SK-N-SH (cell line): Measurements from ENCODE around the gene HBZ. TPM values are rescaled to one million over a fixed set of nuclear protein-coding genes. Genes with fewer than 3 reads are reported as not detected.

Source experiments
- CTCF ChIA-PET: fragments of 300-600, 350-600 bp; formaldehyde crosslinking; extraction: SDS; loops from one replicate; lab custom pipeline; 2021; lab: Yijun Ruan, JAX
- POLR2A ChIA-PET: fragments of 350-600 bp; sonication (Branson Sonifier 250); formaldehyde crosslinking; extraction: SDS; loops from one replicate; lab custom pipeline; 2020; ENCODE audit warnings: antibody characterized with exemption, inconsistent platforms; lab: Yijun Ruan, JAX
- DNase-seq: peaks from one replicate; pipeline ENCODE4 v3.0.0; 2012
- H2AFZ ChIP-seq: fragments of 200-600 bp; sonication (generic); 2 replicates; pipeline ENCODE4 v1.8.1; 2016; ENCODE audit warnings: antibody characterized with exemption, mild to moderate bottlenecking, low read depth
- H3F3A ChIP-seq: fragments of 200-600 bp; sonication (generic); replicated peaks from 2 replicates; pipeline ENCODE3; 2016; ENCODE audit warnings: antibody characterized with exemption, mild to moderate bottlenecking; ENCODE audit not compliant: insufficient read depth
- H3K27ac ChIP-seq, 2 experiments: fragments of 200-500 bp in 1 of 2; fragments of 200-600 bp in 1 of 2; sonication (Bioruptor generic) in 1 of 2; sonication (generic), shearing (Covaris generic) in 1 of 2; 2 replicates each; pipeline versions ENCODE4 v1.5.1 to v1.6.1; 2014 to 2016; ENCODE audit warnings: low read depth in 2 of 2, inconsistent platforms in 1 of 2, low read length in 1 of 2, mild to moderate bottlenecking in 1 of 2, mixed read lengths in 1 of 2
- H3K27me3 ChIP-seq: fragments of 200-600 bp; sonication (generic), shearing (Covaris generic); 2 replicates; pipeline ENCODE4 v1.6.1; 2016; ENCODE audit warnings: mixed run types; ENCODE audit not compliant: insufficient read depth
- H3K36me3 ChIP-seq, 2 experiments: fragments of 200-500 bp in 1 of 2; fragments of 200-600 bp in 1 of 2; sonication (Bioruptor generic) in 1 of 2; sonication (generic) in 1 of 2; replicated peaks in 1 of 2; 2 replicates each; pipeline versions ENCODE3 to v1.5.1; 2014 to 2016; ENCODE audit warnings: low read length in 1 of 2, mild to moderate bottlenecking in 1 of 2; ENCODE audit not compliant: insufficient read depth in 2 of 2, control insufficient read depth in 1 of 2
- H3K4me1 ChIP-seq, 2 experiments: fragments of 200-500 bp in 1 of 2; fragments of 200-600 bp in 1 of 2; sonication (Bioruptor generic) in 1 of 2; sonication (generic), shearing (Covaris generic) in 1 of 2; 2 replicates each; pipeline versions ENCODE4 v1.5.1 to v1.6.1; 2014 to 2016; ENCODE audit warnings: low read depth in 1 of 2, low read length in 1 of 2, mixed run types in 1 of 2; ENCODE audit not compliant: insufficient read depth in 2 of 2, control insufficient read depth in 1 of 2
- H3K4me2 ChIP-seq: fragments of 200-600 bp; sonication (generic), shearing (Covaris generic); 2 replicates; pipeline ENCODE4 v1.6.1; 2017; ENCODE audit warnings: mixed run types
- H3K4me3 ChIP-seq, 2 experiments: fragments of 200-500 bp in 1 of 2; fragments of 200-600 bp in 1 of 2; sonication (Bioruptor generic) in 1 of 2; sonication (generic), shearing (Covaris generic) in 1 of 2; 2 replicates each; pipeline versions ENCODE4 v1.5.1 to v1.8.1; 2014 to 2016; ENCODE audit warnings: low read depth in 2 of 2, inconsistent platforms in 1 of 2, low read length in 1 of 2, mild to moderate bottlenecking in 1 of 2, mixed read lengths in 1 of 2, moderate library complexity in 1 of 2
- H3K79me2 ChIP-seq: fragments of 200-600 bp; sonication (generic); 2 replicates; pipeline ENCODE4 v1.8.1; 2017; ENCODE audit warnings: mild to moderate bottlenecking; ENCODE audit not compliant: insufficient read depth
- H3K9ac ChIP-seq: fragments of 200-600 bp; sonication (generic); 2 replicates; pipeline ENCODE4 v1.6.1; 2017; ENCODE audit warnings: mixed run types
- H3K9me2 ChIP-seq: fragments of 200-600 bp; sonication (generic); 2 replicates; pipeline ENCODE4 v1.6.1; 2017; ENCODE audit warnings: mixed run types
- H3K9me3 ChIP-seq: fragments of 200-600 bp; sonication (generic); 2 replicates; pipeline ENCODE4 v1.6.1; 2017; ENCODE audit warnings: mixed run types, mild to moderate bottlenecking, moderate library complexity
- H4K20me1 ChIP-seq: fragments of 200-600 bp; sonication (generic); 2 replicates; pipeline ENCODE4 v1.6.1; 2017; ENCODE audit warnings: mild to moderate bottlenecking, mixed run types; ENCODE audit not compliant: insufficient read depth
- ELF1 ChIP-seq: IDR thresholded peaks from 2 replicates; pipeline ENCODE4 v1.4.0; 2012
- EZH2phosphoT487 ChIP-seq: fragments of 200-600 bp; sonication (generic); IDR thresholded peaks from 2 replicates; pipeline ENCODE4 v1.6.1; 2017; ENCODE audit warnings: low read depth, mixed run types, mild to moderate bottlenecking, antibody characterized with exemption, moderate library complexity, borderline replicate concordance
- FOXJ3 ChIP-seq: sonication (generic); formaldehyde crosslinking; IDR thresholded peaks from 2 replicates; pipeline ENCODE4 v1.5.1; 2020; ENCODE audit warnings: mild to moderate bottlenecking, missing genetic modification reagents
- FOXM1 ChIP-seq: IDR thresholded peaks from 2 replicates; pipeline ENCODE4 v1.4.0; 2012; ENCODE audit warnings: low read depth, mild to moderate bottlenecking
- GATA2 ChIP-seq: sonication (generic); formaldehyde crosslinking; IDR thresholded peaks from 2 replicates; pipeline ENCODE4 v1.5.0; 2020; ENCODE audit warnings: mild to moderate bottlenecking, missing genetic modification reagents
- MEF2A ChIP-seq: IDR thresholded peaks from 2 replicates; pipeline ENCODE4 v1.4.0; 2012; ENCODE audit warnings: low read depth, borderline replicate concordance
- NFIC ChIP-seq: IDR thresholded peaks from 2 replicates; pipeline ENCODE4 v1.4.0; 2012; ENCODE audit warnings: borderline replicate concordance
- NRF1 ChIP-seq: IDR thresholded peaks from 2 replicates; pipeline ENCODE4 v1.6.1; 2012; ENCODE audit warnings: low read depth, mild to moderate bottlenecking, low read length
- RAD21 ChIP-seq: IDR thresholded peaks from 2 replicates; pipeline ENCODE4 v1.6.1; 2012; ENCODE audit warnings: mild to moderate bottlenecking, low read length
- RCOR1 ChIP-seq: fragments of 150-350 bp; IDR thresholded peaks from 2 replicates; pipeline ENCODE4 v1.6.1; 2017; ENCODE audit warnings: antibody characterized with exemption, low read length
- SIN3A ChIP-seq: IDR thresholded peaks from 2 replicates; pipeline ENCODE4 v1.6.1; 2012; ENCODE audit warnings: low read depth, mild to moderate bottlenecking, low read length, moderate library complexity, borderline replicate concordance
- TEAD4 ChIP-seq: IDR thresholded peaks from 2 replicates; pipeline ENCODE4 v1.4.0; 2012; ENCODE audit warnings: mild to moderate bottlenecking, borderline replicate concordance; ENCODE audit not compliant: insufficient read depth
- USF2 ChIP-seq: fragments of 150-350 bp; IDR thresholded peaks from 2 replicates; pipeline ENCODE4 v1.6.1; 2017; ENCODE audit warnings: antibody characterized with exemption, low read length, low read depth, borderline replicate concordance
- YY1 ChIP-seq: IDR thresholded peaks from 2 replicates; pipeline ENCODE4 v1.4.0; 2012; ENCODE audit warnings: low read depth, mild to moderate bottlenecking
- ZBTB33 ChIP-seq: IDR thresholded peaks from 2 replicates; pipeline ENCODE4 v1.4.0; 2012; ENCODE audit warnings: low read depth, borderline replicate concordance
- WGBS: methylation state at CpG from one replicate; pipeline ENCODE4 v1.1.6; 2017; ENCODE audit warnings: low lambda C conversion rate; 5-methylcytosine and 5-hydroxymethylcytosine counted together
- polyA plus RNA-seq, 3 experiments: library from polyadenylated mRNA; depleted of rRNA; stranded (reverse); fragments of >200 nt; gene quantifications; 2 replicates each; pipeline ENCODE4 v1.2.3, GENCODE V29; 2012
- TF ChIP-seq, protein P1 (sequence below): fragments of 200-600 bp; sonication (generic); IDR thresholded peaks from 2 replicates; pipeline ENCODE4 v1.6.1; 2017; ENCODE audit warnings: antibody characterized with exemption, mild to moderate bottlenecking, moderate library complexity
- TF ChIP-seq, protein P2 (sequence below): IDR thresholded peaks from 2 replicates; pipeline ENCODE4 v1.4.0; 2012; ENCODE audit warnings: low read depth

Gene HBZ
- polyA plus RNA-seq, 1 of the 3 experiments (the other 2 are of a cell fraction): not detected

DNA sequence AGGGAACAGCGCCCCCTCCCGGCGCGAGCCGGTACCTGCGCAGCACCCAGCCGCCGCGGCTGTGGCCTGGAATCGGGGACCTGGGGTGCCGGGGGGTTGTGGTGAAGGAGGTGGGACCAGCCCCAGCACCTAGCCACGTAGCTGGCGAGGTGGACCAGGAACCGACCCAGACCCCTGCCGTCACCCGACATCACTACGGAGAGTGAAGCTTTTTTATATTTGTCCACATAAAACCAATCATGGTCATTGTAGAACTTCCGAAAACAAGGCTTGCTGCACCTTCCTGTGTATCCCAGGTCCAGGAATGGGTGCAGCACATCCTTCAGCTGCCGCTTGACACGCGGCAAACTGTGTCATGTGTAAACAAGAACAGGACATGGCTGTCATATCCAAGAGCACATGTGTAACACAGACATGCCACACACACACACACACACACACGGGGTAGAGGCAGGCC is 29.1 kb downstream of the HBZ start (continued):
- TF ChIP-seq, protein P1, sequence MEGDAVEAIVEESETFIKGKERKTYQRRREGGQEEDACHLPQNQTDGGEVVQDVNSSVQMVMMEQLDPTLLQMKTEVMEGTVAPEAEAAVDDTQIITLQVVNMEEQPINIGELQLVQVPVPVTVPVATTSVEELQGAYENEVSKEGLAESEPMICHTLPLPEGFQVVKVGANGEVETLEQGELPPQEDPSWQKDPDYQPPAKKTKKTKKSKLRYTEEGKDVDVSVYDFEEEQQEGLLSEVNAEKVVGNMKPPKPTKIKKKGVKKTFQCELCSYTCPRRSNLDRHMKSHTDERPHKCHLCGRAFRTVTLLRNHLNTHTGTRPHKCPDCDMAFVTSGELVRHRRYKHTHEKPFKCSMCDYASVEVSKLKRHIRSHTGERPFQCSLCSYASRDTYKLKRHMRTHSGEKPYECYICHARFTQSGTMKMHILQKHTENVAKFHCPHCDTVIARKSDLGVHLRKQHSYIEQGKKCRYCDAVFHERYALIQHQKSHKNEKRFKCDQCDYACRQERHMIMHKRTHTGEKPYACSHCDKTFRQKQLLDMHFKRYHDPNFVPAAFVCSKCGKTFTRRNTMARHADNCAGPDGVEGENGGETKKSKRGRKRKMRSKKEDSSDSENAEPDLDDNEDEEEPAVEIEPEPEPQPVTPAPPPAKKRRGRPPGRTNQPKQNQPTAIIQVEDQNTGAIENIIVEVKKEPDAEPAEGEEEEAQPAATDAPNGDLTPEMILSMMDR: peak; percentile 86
- TF ChIP-seq YY1: no peak
- no peak for TF ChIP-seq GATA2
- no peak for TF ChIP-seq ELF1
- peak; percentile 67 for TF ChIP-seq RAD21
- TF ChIP-seq RCOR1: no peak
- no peak for TF ChIP-seq NFIC
- no peak for TF ChIP-seq TEAD4
- TF ChIP-seq MEF2A: no peak
- TF ChIP-seq, protein P2, sequence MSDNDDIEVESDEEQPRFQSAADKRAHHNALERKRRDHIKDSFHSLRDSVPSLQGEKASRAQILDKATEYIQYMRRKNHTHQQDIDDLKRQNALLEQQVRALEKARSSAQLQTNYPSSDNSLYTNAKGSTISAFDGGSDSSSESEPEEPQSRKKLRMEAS: no peak
- no peak for TF ChIP-seq FOXM1
- peak; percentile 38; the same call in 1 of the 2 replicates for TF ChIP-seq NRF1

DNA sequence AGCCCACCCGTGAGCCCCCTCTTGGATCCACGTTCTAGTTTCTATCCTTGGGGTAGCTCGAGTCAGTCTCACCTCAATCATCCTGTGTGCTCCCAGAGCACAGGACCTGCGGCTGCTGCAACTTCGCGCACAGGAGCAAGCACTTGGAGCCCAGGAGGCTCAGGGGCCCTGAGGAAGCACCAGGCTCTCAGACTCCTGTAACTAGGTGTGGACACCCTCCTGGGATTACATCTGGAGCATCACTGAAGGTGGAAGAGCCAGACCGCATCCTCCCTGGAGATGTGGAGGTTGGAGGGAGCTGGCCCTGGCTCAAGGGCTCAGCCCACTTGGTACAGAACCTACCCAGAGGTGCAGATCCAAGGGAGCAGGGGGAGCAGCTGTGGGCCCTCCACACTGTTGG is 30.6 kb downstream of the HBZ start:
- H3K9me2 ChIP-seq: no peaks in the 10 kb centered on the region
- H3F3A ChIP-seq: peaks cover 4% of the 10 kb centered on the region
- H3K4me2 ChIP-seq: no peak overlapping the region
- no peak overlapping the region for H3K9ac ChIP-seq
- H4K20me1 ChIP-seq: peaks cover 12% of the 10 kb centered on the region
- TF ChIP-seq NFIC: no peak
- TF ChIP-seq USF2: no peak
- TF ChIP-seq ZBTB33: no peak
- no peak for TF ChIP-seq FOXJ3 (CRISPR knock-in tag)
- no peak for TF ChIP-seq EZH2phosphoT487
- TF ChIP-seq SIN3A: no peak
- H3K27me3 ChIP-seq: peaks cover 4% of the 10 kb centered on the region; the same call in 1 of the 2 replicates
- H3K4me3 ChIP-seq: no peak overlapping the region
- CTCF ChIA-PET: interaction anchor here (1.3 to 7.5 kb wide), 6 partner anchors 9 to 179 kb away, joined by 5 to 120 read pairs (median 41); partner anchors contain the start of genes POLR3K and SNRNP25
- H3K4me1 ChIP-seq: peaks cover 0 to 8% of the 10 kb centered on the region in 2 experiments; a peak in 1 of 4 replicates
- H3K36me3 ChIP-seq: peaks cover 3 to 11% of the 10 kb centered on the region in 2 experiments
- no peaks in the 10 kb centered on the region for H3K79me2 ChIP-seq
- H3K9me3 ChIP-seq: no peaks in the 10 kb centered on the region
- H2AFZ ChIP-seq: no peak overlapping the region
- POLR2A ChIA-PET: interaction anchor here (0.6 kb wide), 2 partner anchors 66 to 130 kb away, joined by 3 read pairs; partner anchors contain the start of gene POLR3K
- 97% methylated on average over 3 of the region's 7 CpGs for WGBS
- no peak for DNase-seq
- no peak overlapping the region for H3K27ac ChIP-seq
